IPS-18c (cell line): ENCODE data around the gene LRRC26.
A peak's percentile ranks its signal among the peaks of the same experiment; 100 is the strongest.

Source experiments
- H3K4me3 ChIP-seq: 2 replicates; pipeline ENCODE4 v1.7.0; 2013; ENCODE audit warnings: low read depth, mild to moderate bottlenecking, low read length, moderate library complexity; ENCODE audit not compliant: insufficient read depth
- H3K9me3 ChIP-seq: one replicate; pipeline ENCODE4 v1.6.1; 2013; ENCODE audit warnings: mild to moderate bottlenecking, low read length, moderate library complexity; ENCODE audit not compliant: control insufficient read depth, insufficient read depth

Gene LRRC26

GRCh38 chr9:137189297-137190295 is 19.7 kb upstream of the LRRC26 start:
- H3K9me3 ChIP-seq, result peaks cover 2% of the 10 kb centered on the region
- peak overlapping the region; percentile 96 for H3K4me3 ChIP-seq

DNA sequence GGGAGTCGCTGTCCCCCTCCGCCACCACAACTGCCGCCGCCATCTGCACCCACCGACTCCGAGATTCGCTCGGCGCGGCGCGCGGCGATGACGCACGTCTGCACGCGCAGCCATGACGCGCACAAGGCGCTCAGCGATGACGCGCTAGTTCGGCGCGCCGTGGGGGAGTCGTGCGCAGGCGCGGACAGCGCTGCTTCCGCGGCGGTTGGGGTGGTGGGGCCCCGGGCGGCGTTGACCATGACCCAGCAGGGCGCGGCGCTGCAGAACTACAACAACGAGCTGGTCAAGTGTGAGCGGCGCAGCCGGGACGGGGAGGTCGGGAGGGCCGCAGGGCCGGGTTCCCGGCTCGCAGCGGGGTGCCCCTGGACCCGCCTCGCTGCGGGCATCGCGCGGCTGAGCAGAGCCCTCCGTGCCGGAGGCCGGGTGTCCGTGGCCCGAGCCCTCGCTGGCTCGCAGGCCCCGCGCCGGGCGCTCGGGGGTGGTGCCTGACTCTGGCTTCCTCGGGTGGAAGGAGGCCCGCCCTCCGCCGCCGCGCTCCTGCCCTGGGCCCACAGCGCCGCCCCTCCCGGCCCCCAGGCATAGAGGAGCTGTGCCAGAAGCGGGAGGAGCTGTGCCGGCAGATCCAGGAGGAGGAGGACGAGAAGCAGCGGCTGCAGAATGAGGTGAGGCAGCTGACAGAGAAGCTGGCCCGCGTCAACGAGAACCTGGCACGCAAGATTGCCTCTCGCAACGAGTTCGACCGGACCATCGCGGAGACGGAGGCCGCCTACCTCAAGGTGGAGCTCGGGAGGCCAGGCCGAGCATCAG is 18.8 kb upstream of the LRRC26 start, which contains the start of the genes ANAPC2 and SSNA1:
Gene ANAPC2, minus strand, starts transcription at position 71 of the 807 bp plus-strand sequence. Its CDS starts 28 bp downstream, at position 43.
Gene SSNA1, plus strand, starts transcription at position 187 of the 807 bp plus-strand sequence. Its CDS starts 51 bp downstream, at position 238.
- peak within 1 kb of the TSS; percentile 96 for H3K4me3 ChIP-seq
- peaks cover 2% of the 10 kb centered on the region for H3K9me3 ChIP-seq

DNA sequence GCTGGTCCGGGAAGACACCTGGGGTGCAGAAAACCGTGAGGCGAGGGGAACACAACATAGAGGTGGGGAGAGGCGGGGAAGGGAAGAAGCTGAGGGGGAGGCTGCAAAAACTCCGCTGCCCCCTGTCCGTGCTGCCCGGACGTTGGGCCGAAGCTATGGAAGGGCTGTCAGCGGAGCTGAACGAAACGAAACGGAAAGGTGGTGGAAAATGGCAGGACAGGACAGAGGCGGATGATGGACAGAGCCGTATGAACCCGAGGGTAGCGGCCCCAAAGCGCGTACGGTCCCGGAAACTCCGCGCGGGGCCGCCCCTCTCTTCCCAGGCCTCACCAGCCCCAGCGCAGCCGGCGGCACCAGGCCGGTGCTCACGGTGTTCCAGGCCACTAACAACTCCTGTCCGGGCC is 18.2 kb upstream of the LRRC26 start:
- Histone ChIP-seq H3K4me3 (peak overlapping the region; percentile 96), H3K9me3 (peaks cover 2% of the 10 kb centered on the region)

DNA sequence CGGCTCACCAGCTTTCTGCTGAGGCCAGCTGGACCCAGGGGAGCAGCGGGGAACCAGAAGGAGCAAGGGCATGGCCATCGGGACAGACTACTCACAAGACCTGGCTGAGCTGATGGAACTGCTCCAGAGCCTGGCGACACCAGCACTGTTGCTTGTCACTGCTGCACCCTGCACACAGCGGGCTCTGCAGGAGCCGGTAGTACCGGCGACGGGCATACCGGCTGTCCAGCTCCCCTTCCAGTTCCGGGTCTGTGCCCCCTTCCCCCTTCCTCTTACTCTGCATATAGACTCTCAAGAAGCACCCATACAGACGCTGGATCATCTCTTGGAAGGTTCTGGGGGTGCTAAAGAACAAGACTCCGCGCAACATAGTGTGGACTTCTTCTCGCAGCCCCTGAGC is 17.5 kb upstream of the LRRC26 start:
- Histone ChIP-seq H3K9me3 (peaks cover 2% of the 10 kb centered on the region), H3K4me3 (peak overlapping the region; percentile 96)

- Histone ChIP-seq H3K9me3 (peaks cover 2% of the 10 kb centered on the region), H3K4me3 (no peak overlapping the region)
These were observed 16.5 kb upstream of the LRRC26 start for GRCh38 chr9:137186385-137186784.

DNA sequence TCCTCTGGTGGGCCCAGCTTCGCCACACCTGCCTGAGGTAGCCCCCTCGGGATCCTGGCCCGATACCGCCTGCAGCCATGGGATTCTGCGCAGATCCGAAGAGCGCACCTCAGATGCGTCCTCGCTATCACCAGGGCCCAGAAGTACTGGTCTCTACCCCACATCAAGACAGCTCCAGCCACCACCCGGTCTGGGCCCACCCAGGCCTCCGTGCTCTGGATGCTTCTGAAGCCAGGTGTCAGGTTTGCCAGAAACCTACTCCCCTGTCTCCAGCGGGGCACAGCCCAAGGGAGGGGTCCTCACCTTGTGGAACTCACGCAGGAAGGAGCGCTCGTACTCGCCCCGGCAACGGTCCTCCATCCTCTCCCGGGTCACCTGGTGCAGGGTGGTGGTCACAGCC is 16.1 kb upstream of the LRRC26 start:
- Histone ChIP-seq H3K9me3 (peaks cover 2% of the 10 kb centered on the region), H3K4me3 (no peak overlapping the region)

DNA sequence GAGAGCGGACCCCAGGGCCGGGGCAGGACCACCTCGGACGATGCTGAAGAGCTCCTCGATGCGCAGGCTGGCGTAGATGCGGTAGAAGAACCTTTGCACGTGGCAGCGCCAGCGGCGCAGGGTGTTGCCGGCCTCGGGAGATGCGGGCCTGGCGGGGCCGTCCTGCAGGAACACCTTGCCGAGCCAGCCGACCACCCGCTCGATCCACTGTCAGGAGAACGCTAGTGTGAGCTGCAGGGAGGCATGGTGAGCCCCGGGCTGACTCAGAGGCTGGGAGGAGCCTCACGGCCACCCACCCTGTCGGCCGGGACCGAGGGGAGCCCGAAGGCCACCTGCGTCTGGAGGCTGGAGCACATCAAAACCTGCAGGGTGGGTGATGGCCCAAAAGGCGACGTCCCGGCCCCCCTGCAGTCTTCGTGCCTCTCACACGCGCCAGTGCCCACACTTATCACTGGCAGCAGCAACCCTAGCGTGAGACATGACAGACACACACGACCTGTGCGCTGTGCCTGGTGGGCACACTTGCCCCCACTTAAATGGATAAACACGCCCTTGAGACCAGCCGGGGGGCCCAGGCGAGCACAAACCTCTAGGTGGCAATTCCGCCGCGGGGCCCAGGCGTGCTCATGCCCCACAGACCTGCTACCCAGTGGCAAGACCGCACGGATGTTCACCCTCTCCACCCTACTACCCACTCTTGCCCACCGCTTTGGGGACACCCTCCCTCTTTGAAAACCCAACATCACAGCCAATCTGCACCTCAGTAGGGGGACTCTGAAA is 15.2 kb upstream of the LRRC26 start:
- no peak overlapping the region for H3K4me3 ChIP-seq
- peaks cover 2% of the 10 kb centered on the region for H3K9me3 ChIP-seq

- Histone ChIP-seq H3K9me3 (no peaks in the 10 kb centered on the region), H3K4me3 (no peak overlapping the region)
These were observed 14.2 kb upstream of the LRRC26 start for GRCh38 chr9:137183980-137184595.

DNA sequence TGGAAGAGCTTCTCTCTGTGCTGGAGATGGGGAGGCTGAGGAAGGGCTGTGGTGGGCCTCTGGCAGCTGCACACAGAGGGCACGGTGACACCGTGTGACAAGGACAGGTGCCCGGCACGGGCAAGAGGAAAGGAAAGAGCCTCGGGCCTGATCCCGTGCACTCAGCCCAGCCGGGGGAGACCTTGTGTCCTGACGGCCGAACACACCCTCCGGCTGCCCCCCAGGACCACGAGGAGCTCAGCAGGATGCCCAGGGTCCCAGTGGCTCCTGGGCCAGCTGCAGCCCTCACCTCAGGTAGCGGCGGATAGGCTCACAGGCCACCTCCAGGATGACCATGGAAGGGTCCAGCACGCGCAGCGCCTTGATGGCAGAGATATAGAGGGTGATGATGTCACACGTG is 13.0 kb upstream of the LRRC26 start:
- H3K4me3 ChIP-seq, result no peak overlapping the region
- no peaks in the 10 kb centered on the region for H3K9me3 ChIP-seq

DNA sequence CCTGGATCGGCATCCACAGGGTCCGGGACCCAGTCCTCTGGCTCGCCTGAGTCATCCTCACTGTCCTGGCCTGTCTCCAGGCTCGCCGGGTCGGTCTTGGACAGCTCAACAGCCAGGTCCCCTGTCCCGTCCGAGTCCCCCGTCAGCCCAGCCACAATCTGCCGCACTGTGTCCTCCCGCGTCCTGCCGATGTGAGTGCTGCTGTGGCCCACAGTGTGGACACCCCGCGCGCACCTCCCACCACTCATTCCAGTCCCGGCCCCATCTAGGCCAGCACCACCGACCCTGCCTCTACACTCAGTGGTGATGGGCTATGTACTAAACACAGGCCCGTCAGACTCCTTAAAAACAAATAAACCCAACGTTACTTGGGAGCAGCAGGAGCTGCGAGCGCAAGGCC is 11.8 kb upstream of the LRRC26 start:
- Histone ChIP-seq H3K4me3 (no peak overlapping the region), H3K9me3 (no peaks in the 10 kb centered on the region)

GRCh38 chr9:137180491-137180890 is 10.6 kb upstream of the LRRC26 start:
- H3K4me3 ChIP-seq, result no peak overlapping the region
- no peaks in the 10 kb centered on the region for H3K9me3 ChIP-seq

- Histone ChIP-seq H3K4me3 (no peak overlapping the region), H3K9me3 (no peaks in the 10 kb centered on the region)
These were observed 9.9 kb upstream of the LRRC26 start for GRCh38 chr9:137179761-137180160.

GRCh38 chr9:137178939-137179630 is 9.2 kb upstream of the LRRC26 start:
- Histone ChIP-seq H3K4me3 (no peak overlapping the region), H3K9me3 (no peaks in the 10 kb centered on the region)

- Histone ChIP-seq H3K4me3 (no peak overlapping the region), H3K9me3 (no peaks in the 10 kb centered on the region)
These were observed 8.5 kb upstream of the LRRC26 start for GRCh38 chr9:137178201-137178938.

- no peak overlapping the region for H3K4me3 ChIP-seq
- H3K9me3 ChIP-seq, result no peaks in the 10 kb centered on the region
These were observed 6.7 kb upstream of the LRRC26 start for GRCh38 chr9:137176302-137177182.
